HG02870 (cell line): ENCODE data around the gene IKBKE.

ENCODE experiments used
- ATAC-seq: cut with Tn5 transposase; IDR thresholded peaks from one replicate; pipeline ENCODE4 v1.9.1; 2021; ENCODE audit warnings: mild to moderate bottlenecking, moderate library complexity; ENCODE audit not compliant: unreplicated experiment

Gene IKBKE

DNA sequence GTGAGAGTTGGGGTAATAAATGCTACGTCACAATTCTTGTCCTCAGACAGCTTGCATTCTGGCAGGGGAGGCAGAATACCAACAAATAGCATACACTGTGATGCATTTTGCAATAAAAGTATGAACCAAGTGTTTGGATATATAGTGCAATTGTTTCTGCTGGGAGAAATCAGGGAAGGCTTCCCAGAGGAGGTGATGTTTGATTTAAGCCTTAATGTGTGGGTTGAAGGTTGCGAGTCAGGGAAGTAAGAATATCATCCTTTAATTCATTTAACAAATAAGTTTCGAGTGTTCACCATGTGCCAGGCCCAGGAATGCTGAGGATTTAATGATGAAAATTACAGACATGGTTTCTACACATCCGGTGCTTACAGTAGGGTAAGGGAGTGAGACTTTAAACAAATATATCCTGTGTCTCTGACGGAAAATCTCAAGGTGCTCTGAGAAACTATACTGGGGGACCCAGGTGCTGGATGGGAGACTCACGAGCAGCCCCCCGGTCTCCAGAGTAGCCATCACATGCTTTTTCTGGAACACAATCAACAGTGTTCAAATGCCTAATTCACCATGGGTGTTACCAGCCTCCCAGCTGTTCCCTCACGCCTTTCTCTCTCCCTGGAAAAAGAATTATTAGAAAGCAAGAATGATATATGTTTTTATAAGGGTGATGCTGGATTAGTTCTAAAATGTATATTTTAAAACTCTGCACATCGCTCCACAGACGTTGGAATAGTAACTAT lies 68.8 kb downstream of the IKBKE start:
- no peak for ATAC-seq

DNA sequence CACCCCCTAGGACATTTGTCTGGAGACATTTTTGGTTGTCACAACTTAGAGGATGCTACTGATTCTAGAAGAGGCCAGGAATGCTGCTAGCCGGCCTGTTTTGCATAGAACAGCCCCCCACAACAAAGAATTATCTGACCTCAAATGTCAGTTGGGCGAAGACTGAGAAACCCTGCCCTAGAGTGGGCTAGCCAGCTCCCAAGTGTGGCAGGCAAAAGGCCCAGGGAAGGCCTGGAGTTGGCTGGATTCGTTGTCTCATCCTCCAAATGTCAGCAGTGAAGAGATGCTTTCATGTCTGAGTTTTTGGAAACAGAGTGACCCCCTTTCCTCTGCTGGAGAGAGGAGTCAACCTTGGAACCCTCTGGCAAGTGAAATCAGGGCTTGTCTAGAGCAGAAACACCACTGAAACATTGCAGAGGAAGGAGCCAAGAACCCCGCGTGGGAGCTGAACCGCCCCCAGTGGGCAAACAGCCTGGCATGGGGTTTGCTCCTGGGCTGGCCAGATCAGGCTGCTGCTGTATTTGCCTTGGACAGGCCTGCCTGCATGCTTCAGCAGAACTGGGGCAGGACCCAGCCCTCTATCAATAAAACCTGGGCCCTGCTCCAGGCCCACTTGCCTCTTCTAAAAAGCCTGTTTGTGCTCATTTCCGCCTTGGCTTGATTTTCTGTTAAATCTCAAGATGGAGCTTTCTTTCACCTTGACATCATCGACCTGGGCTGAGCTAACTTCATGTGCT lies 69.9 kb downstream of the IKBKE start:
- ATAC-seq: no peak

GRCh38 chr1:206541236-206541833 lies 71.1 kb downstream of the IKBKE start:
- ATAC-seq: no peak

DNA sequence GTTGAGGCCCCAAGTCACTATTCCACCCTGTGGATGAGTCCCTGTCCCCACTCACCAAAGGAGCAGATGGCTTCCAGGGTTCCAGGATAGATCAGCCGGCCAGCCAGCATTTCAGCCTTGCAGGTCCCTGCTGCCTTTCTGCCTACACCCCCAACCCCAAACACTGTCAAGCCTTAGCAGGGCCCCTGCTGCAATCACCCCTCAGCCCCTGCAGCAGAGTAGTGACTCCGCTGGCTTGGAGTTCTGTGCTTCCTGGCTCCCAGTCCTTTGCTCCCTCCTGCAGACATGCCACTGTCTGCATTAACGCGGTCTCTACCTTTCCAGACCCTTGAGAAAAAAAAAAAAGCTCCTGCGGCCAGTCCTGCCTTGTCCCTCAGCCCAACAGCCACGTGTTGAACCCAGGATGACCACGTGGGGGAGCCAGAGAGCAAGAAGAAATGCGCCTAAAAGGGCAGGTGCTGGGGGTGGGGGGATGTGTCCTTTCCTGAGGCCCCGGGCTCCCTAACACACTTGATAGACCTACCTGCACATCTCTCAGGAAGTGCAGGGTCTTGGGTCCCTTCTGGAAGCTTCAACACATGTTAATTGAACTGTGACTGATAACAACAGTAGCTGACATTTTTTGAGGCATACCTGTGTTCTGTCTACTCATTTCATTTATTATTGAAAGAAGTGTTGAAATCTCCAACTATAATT lies 74.4 kb downstream of the IKBKE start:
- no peak for ATAC-seq

GRCh38 chr1:206545351-206545750 lies 75.1 kb downstream of the IKBKE start:
- ATAC-seq: no peak
